Stimulated activated CD8-positive, alpha-beta memory T cell treated with anti-CD3 and anti-CD28 coated beads, Interleukin-12 subunit alpha, Interleukin-12 subunit beta, amount 100 ng/mL, for 24 hours (primary cell): ENCODE results near the gene DRG2.

Experiments used
- DNase-seq: peaks from one replicate; pipeline ENCODE4 v3.0.0-alpha.2; 2020; ENCODE audit errors: extremely low read depth

DRG2 gene

GRCh38 chr17:18076936-18077335 lies 10.8 kb upstream of the DRG2 start:
- DNase-seq, result no peak

GRCh38 chr17:18079543-18079942 lies 8.2 kb upstream of the DRG2 start:
- DNase-seq, result no peak

- no peak for DNase-seq
Observed at GRCh38 chr17:18084256-18084655, 3.5 kb upstream of the DRG2 start.

- DNase-seq, result no peak
Observed at GRCh38 chr17:18089613-18090012, 1.9 kb downstream of the DRG2 start.

DNA sequence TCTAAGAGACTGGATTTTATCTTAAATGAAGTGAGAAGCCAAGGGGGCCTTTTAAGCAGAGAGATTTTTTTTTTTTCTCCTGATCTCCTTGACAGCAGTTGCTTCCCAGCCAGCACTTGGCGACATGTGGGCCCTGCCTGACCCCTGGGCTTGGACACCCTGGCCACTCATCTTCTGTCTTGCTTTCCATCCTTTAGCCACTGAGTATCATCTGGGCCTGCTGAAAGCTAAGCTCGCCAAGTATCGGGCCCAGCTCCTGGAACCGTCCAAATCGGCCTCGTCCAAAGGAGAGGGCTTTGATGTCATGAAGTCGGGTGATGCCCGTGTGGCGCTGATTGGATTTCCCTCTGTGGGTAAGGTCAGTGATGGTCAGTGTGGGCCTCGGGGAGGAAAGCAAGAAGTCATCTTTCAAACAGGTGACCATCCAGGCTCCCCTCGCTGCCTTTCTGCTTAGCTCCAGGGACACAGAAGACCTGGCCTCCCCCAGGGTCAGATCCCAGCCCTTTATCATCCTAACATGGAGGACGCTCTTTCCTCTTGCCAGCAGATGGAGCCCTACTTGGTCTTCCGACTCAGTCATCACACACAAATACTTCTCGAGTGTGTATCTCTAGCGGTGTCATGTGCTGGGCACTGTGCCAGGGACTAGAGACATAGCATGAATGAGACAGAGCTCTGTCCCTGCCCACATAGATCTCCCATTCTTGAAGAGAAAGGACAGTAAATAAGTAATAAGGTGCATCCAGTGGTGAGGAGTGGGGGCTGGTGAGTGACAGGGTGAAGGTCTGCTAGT lies 6.1 kb downstream of the DRG2 start:
- no peak for DNase-seq

DNA sequence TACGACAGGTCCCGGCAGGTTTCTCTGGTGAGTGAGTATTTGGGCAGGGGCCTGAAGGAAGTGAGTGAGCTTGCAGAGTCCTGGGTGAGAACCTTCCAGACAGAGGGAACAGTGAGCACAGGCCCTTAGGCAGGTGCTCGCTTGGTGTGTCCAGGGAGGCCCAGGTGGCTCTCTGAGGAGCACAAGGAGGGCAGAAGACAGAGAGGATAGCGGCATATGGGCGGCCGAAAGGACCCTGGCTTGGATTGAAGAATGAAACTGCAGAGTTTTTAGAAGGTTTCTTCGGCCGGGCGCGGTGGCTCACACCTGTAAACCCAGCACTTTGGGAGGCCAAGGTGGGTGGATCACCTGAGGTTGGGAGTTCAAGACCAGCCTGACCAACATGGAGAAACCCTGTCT lies 6.7 kb downstream of the DRG2 start:
- no peak for DNase-seq

- no peak for DNase-seq
Observed at GRCh38 chr17:18099516-18099915, 11.8 kb downstream of the DRG2 start.

GRCh38 chr17:18100616-18101015 lies 12.9 kb downstream of the DRG2 start:
- DNase-seq, result no peak

- DNase-seq, result no peak
Observed at GRCh38 chr17:18101828-18102227, 14.1 kb downstream of the DRG2 start.

DNA sequence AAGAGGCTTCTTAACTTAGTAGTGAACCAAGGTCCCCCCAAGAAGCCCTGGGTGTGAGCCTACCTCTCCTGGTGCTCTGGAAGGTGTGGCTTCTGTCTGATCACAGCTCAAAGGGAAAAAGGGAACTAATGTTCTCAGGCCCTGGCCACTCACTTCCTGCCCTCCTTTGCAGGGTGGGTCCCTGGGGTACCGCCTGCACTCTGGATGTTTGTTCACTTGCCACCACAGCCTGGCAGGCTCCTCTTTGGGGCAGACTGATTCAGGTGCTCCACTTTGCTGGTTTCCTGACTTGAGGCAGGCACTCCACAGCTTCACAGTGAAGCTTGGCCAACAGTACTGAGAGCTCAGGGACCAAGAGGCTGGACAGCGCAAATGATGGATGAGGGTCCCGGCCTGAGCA lies 14.9 kb downstream of the DRG2 start:
- no peak for DNase-seq

DNA sequence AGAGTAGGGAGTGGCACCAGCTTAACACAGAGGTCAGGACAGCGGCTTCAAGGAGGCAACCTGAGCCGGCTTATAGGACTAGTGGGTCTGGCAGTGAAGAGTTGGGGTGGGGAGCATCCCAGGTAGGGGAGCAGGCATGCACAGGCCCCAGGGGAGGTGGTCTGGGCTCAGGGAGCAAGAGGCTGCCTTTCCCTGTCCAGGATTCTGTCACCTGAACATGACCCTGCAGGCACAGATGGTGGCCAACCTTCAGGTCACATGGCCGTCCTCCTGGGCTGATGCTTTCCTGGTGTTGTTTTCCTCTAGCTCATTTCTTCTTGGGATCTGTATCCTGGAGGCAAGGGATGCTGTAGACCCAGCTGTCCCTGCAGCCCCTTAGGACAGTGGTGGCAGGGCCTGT lies 17.3 kb downstream of the DRG2 start:
- DNase-seq, result no peak

DNA sequence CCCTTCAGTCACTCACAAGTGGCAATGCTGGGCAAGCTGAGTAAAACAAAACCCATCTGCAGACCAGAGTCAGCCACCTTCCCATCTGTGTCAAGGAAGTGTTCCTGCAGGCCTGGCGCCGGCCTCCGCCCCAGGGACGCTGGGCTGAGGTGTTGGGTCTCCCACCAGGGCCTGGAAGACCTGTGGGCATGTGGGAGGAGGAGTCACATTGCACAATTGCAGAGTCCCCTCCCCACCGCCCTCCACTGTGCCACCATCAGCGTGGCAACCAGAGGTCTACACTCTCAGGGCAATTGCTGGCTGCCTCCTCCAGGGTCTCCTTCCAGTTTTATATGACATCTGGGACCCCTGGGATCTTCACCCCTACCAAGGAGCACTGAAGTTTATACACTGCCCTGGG lies 17.8 kb downstream of the DRG2 start:
- DNase-seq, result no peak

- no peak for DNase-seq
Observed at GRCh38 chr17:18106211-18106610, 18.5 kb downstream of the DRG2 start.

- no peak for DNase-seq
Observed at GRCh38 chr17:18107061-18107790, 19.5 kb downstream of the DRG2 start.

- DNase-seq, result no peak
Observed at GRCh38 chr17:18107971-18108370, 20.2 kb downstream of the DRG2 start.

DNA sequence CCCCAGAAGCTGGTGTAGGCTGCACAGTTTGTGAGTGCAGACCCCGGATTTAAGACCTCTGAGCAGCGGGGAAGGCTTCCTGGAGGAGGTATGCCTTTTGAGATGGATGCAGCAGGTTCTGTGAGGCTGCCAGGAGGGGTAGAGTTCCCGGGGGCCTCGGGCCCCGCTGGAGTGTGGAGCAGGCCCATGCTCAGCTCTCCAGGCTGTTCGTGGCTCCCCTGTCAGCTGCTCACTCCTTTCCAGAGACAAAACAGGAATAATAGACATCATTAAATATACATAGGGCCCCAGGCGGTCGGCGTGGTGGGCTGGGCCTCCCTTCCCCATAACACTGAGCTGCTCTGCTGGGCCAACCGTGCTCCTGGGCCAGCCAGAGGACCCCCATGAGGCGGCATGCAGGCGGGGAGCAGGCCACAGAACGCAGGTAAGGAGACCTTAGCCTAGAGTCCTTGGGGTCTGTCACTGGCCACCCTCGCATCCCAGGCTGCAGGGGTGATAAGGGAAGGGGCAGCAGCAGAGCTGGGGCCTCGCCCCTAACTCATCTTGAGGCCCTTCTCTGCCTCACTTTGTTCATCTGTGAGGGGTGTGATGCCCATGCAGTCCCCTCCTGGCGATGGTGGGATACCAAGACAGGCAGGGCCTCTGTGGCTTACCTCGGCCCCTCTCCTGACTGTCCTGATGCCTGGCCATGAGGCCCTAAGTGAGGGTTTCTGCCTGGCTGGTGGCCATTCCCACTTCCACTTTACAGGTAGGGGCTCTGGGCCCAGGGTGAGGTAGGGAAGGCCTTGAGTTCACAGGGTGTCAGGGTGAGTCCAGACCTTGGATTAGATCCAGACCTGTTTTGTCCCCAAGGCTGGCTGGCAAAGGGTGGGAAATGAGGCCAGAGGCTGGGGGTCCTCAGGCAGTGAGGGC lies 20.9 kb downstream of the DRG2 start, which contains the start of gene MYO15A:
TSS of gene MYO15A (plus strand) at position 356 of the 912 bp plus-strand sequence. CDS start 10,045 bp downstream, outside the sequence.
- no peak for DNase-seq

DNA sequence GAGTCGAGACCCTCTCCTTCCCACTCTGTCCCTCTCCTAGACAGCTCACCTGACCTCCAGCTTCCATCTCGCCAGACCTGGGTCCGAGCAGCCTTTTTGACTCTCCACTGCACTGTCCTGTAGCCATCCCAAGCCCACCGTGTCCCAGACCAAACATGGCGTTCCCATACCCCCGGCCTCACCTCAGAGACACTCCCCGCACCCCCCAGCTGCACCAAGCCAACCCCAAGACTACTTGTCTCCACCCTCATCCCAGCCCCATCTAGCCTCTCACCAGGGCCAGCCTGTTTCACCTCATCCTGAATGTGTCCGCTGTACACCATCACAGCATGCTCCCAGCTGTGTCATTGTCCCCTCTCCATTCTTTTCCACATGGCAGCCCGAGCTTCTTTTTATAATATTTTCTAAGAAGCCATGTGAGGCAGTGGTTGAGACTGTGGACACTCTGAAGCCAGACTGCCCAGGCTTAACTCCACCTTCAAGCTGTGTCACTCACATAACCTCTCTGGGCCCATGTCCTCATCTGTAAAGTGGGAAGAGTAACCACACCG lies 22.3 kb downstream of the DRG2 start:
- DNase-seq, result no peak

GRCh38 chr17:18110636-18111145 lies 22.9 kb downstream of the DRG2 start:
- no peak for DNase-seq

DNA sequence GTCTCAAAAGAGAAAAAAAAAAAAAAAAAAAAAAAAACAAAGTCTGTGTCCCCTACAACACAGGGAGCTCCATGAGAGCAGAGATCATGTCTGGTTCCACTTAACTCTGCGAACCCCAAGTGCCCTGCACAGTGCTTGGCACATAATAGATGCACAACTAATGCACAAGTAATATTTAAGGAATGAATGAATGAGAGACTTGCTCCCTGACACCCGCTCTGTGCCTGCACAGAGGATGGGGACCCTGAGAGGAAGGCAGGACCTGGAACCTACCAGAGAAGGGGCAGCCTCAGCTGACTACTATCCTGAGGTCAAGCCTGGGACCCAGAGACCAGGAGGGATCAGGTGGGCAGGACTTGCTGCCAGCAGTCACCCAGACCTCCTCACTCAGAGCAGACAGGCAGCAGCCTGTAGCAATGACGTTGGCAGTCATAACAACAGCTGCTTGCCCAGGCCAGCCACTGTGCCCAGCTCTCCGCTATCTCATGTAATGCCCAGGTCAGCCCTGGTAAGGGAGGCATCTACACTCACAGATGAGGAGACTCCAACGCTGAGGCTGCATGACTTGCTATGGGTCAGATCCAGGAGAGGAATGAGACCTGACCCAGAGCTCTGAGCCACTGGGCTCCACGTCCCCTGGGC lies 23.7 kb downstream of the DRG2 start:
- DNase-seq, result no peak

DNA sequence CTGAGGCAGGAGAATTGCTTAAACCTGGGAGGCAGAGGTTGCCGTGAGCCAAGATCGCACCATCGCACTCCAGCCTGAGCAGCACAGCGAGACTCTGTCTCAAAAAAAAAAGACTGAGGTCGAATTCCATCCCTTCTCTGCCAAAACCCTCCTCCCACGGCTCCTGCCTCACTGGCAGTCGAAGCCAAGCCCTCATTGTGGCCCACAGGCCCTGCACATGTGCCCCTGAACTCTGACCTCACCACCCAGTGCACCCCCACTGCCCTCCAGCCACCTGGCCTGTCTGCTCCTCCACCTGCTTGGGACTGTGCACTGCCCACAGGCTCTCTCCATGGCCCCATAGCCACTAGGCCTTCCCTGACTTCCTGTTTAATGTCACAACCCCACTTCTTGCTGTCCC lies 27.8 kb downstream of the DRG2 start:
- no peak for DNase-seq

GRCh38 chr17:18116078-18116477 lies 28.3 kb downstream of the DRG2 start:
- no peak for DNase-seq
